ENCODE data around the gene MBLAC1. TPM values are rescaled to one million over a fixed set of nuclear protein-coding genes. Genes with fewer than 3 reads are reported as not detected.
A peak's percentile ranks its signal among the peaks of the same experiment; 100 is the strongest.

MBLAC1 gene
- total RNA-seq, 1 experiment from 2014 or later, result 3.2 TPM

DNA sequence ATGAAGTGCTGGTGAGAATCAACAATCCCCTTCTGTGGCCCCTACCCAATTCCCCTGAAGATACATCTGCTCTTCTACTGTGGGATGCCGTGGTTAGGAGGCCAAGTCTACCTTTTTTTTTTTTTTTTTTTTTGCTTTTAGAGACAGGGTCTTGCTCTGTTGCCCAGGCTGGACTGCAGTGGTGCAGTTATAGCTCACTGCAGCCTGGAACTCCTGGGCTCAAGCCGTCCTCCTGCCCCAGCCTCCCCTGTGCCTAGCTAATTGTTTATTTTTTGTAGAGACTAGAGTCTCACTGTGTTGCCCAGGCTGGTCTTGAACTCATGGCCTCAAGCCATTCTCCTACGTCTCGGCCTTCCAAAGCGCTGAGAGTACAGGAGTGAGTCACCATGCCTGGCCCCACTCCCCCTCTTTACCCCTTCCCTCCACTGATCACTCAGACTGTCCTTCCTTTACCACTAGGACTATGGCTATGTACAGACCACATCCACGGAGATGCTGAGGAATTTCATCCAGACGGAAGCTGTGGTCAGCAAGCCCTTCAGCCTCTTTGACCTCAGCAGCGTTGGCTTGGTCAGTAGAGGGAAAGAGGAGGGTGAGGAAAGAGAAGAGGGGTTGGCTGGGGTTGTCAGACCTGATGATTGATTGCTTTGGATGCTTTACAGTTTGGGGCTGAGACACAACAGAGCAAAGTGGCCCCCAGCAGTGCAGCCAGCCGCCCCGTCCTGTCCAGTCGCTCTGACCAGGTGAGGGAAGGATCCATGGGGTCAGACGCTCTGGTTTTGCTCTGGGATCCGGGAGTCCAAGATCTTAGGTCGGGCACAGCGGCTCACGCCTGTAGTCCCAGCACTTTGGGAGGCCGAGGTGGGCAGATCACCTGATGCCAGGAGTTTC lies 23.6 kb upstream of the MBLAC1 start:
- H3K36me3 Mint-ChIP-seq (ENCODE audit: insufficient read depth, unreplicated experiment), result peaks cover 82% of the 10 kb centered on the region
- DNase-seq, result no peak
- H3K9me3 Mint-ChIP-seq (ENCODE audit: unreplicated experiment), result no peaks in the 10 kb centered on the region
- H3K27me3 ChIP-seq (replicated peaks; ENCODE audit: control insufficient read depth, insufficient read depth, low read length), result no peaks in the 10 kb centered on the region
- peak overlapping the region; percentile 99 for H3K27ac Mint-ChIP-seq (ENCODE audit: unreplicated experiment)
- H3K4me3 Mint-ChIP-seq (ENCODE audit: unreplicated experiment), result peak overlapping the region; percentile 95
- H3K36me3 ChIP-seq (ENCODE audit: control insufficient read depth, insufficient read depth, low read length), result peaks cover 7% of the 10 kb centered on the region
- CTCF ChIA-PET, result interaction anchor here (0.7 kb wide), 1 partner anchor 59 kb away, joined by 4 read pairs; no protein-coding TSS in a partner anchor
- no TSS peak for BruUV-seq (replicated peaks)
- H3K27me3 Mint-ChIP-seq (ENCODE audit: insufficient read depth, unreplicated experiment), result no peaks in the 10 kb centered on the region
- no peaks in the 10 kb centered on the region for H3K9me3 ChIP-seq
- POLR2A ChIA-PET, result interaction anchor here (0.6 to 2.4 kb wide), 4 partner anchors 21 to 462 kb away, joined by 3 to 13 read pairs (median 6); no protein-coding TSS in a partner anchor
- TF ChIP-seq, protein P1, sequence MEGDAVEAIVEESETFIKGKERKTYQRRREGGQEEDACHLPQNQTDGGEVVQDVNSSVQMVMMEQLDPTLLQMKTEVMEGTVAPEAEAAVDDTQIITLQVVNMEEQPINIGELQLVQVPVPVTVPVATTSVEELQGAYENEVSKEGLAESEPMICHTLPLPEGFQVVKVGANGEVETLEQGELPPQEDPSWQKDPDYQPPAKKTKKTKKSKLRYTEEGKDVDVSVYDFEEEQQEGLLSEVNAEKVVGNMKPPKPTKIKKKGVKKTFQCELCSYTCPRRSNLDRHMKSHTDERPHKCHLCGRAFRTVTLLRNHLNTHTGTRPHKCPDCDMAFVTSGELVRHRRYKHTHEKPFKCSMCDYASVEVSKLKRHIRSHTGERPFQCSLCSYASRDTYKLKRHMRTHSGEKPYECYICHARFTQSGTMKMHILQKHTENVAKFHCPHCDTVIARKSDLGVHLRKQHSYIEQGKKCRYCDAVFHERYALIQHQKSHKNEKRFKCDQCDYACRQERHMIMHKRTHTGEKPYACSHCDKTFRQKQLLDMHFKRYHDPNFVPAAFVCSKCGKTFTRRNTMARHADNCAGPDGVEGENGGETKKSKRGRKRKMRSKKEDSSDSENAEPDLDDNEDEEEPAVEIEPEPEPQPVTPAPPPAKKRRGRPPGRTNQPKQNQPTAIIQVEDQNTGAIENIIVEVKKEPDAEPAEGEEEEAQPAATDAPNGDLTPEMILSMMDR (IDR thresholded peaks at IDR 0.05; ENCODE audit: insufficient read depth in 1 of 2, low read depth in 1 of 2, low read length in 1 of 2, severe bottlenecking in 1 of 2, unreplicated experiment in 1 of 2), result no peak
- no peak overlapping the region for H3K4me3 ChIP-seq (ENCODE audit: low read depth, low read length)
- intact Hi-C loops (cut with micrococcal nuclease; ENCODE audit: unreplicated experiment), result no loop called here
- H3K4me1 Mint-ChIP-seq (ENCODE audit: low read depth, unreplicated experiment), result peaks cover 20% of the 10 kb centered on the region
- H3K4me1 ChIP-seq, result peaks cover 5% of the 10 kb centered on the region; the same call in 1 of the 2 replicates

DNA sequence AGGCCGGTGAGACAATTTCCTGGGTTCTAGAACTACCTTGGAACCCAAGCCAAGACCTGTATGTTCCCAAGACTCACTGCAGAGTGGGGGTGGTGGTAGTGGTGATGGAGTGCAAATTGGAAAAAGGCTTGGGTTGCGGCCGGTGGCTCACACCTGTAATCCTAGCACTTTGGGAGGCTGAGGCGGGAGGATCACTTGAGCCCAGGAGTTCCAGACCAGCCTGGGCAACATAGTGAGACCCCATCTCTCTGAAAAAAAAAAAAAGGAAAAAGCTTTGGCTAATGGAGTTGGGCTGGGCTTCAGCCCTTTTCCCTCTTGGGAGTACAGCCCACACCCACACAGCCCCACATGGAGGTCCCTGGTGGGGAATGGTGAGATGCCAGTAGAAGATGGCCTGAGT lies 21.2 kb upstream of the MBLAC1 start:
- intact Hi-C loops (cut with micrococcal nuclease; ENCODE audit: unreplicated experiment), result no loop called here
- Histone ChIP-seq H3K4me3 (ENCODE audit: low read depth, low read length) (no peak overlapping the region), H3K36me3 (ENCODE audit: control insufficient read depth, insufficient read depth, low read length) (peaks cover 4% of the 10 kb centered on the region), H3K9me3 (no peaks in the 10 kb centered on the region), H3K27me3 (replicated peaks; ENCODE audit: control insufficient read depth, insufficient read depth, low read length) (no peaks in the 10 kb centered on the region), H3K4me1 (peaks cover 5% of the 10 kb centered on the region; the same call in 1 of the 2 replicates)
- no peak for DNase-seq
- H3K27ac Mint-ChIP-seq (ENCODE audit: unreplicated experiment), result no peak overlapping the region
- no peaks in the 10 kb centered on the region for H3K4me1 Mint-ChIP-seq (ENCODE audit: low read depth, unreplicated experiment)
- TF ChIP-seq, protein P1 (IDR thresholded peaks at IDR 0.05; ENCODE audit: insufficient read depth in 1 of 2, low read depth in 1 of 2, low read length in 1 of 2, severe bottlenecking in 1 of 2, unreplicated experiment in 1 of 2), result no peak
- BruUV-seq (replicated peaks), result no TSS peak
- H3K4me3 Mint-ChIP-seq (ENCODE audit: unreplicated experiment), result no peak overlapping the region
- POLR2A ChIA-PET, result no interaction called here
- CTCF ChIA-PET, result interaction anchor here (0.6 kb wide), 1 partner anchor 13 kb away, joined by 3 read pairs; no protein-coding TSS in a partner anchor
- H3K9me3 Mint-ChIP-seq (ENCODE audit: unreplicated experiment), result no peaks in the 10 kb centered on the region
- H3K36me3 Mint-ChIP-seq (ENCODE audit: insufficient read depth, unreplicated experiment), result peaks cover 76% of the 10 kb centered on the region
- H3K27me3 Mint-ChIP-seq (ENCODE audit: insufficient read depth, unreplicated experiment), result no peaks in the 10 kb centered on the region

DNA sequence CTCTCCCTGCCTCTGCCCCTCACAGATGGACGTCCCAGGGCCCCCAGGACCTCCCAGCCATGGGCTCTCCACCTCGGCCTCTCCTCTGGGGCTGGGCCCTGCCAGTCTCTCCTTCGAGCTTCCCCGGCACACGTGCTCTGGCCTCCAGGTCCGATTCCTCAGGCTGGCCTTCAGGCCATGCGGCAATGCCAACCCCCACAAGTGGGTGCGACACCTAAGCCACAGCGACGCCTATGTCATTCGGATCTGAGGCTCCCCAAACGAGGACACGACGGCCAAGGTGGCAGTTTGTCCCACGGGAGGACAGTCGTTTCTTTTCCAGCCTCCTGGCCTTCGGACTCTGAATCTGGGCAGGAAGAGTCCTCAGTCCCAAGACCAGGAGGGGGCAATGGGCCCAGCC lies 20.1 kb upstream of the MBLAC1 start:
- Histone ChIP-seq H3K36me3 (ENCODE audit: control insufficient read depth, insufficient read depth, low read length) (peaks cover 4% of the 10 kb centered on the region), H3K4me3 (ENCODE audit: low read depth, low read length) (no peak overlapping the region), H3K4me1 (peaks cover 5% of the 10 kb centered on the region; the same call in 1 of the 2 replicates), H3K9me3 (no peaks in the 10 kb centered on the region), H3K27me3 (replicated peaks; ENCODE audit: control insufficient read depth, insufficient read depth, low read length) (no peaks in the 10 kb centered on the region)
- TF ChIP-seq, protein P1 (IDR thresholded peaks at IDR 0.05; ENCODE audit: insufficient read depth in 1 of 2, low read depth in 1 of 2, low read length in 1 of 2, severe bottlenecking in 1 of 2, unreplicated experiment in 1 of 2), result no peak
- Mint-ChIP-seq H3K4me1 (ENCODE audit: low read depth, unreplicated experiment) (no peaks in the 10 kb centered on the region), H3K36me3 (ENCODE audit: insufficient read depth, unreplicated experiment) (peaks cover 73% of the 10 kb centered on the region), H3K27ac (ENCODE audit: unreplicated experiment) (no peak overlapping the region), H3K4me3 (ENCODE audit: unreplicated experiment) (no peak overlapping the region), H3K9me3 (ENCODE audit: unreplicated experiment) (no peaks in the 10 kb centered on the region), H3K27me3 (ENCODE audit: insufficient read depth, unreplicated experiment) (no peaks in the 10 kb centered on the region)
- POLR2A ChIA-PET, result no interaction called here
- intact Hi-C loops (cut with micrococcal nuclease; ENCODE audit: unreplicated experiment), result no loop called here
- no TSS peak for BruUV-seq (replicated peaks)
- no peak for DNase-seq
- CTCF ChIA-PET, result no interaction called here
